ENCODE data around the gene CELF2. TPM values are rescaled to one million over a fixed set of nuclear protein-coding genes. Genes with fewer than 3 reads are reported as not detected.
A peak's percentile ranks its signal among the peaks of the same experiment; 100 is the strongest.

Gene CELF2
- total RNA-seq, 2 experiments from 2014 or later = 197 to 205 TPM

DNA sequence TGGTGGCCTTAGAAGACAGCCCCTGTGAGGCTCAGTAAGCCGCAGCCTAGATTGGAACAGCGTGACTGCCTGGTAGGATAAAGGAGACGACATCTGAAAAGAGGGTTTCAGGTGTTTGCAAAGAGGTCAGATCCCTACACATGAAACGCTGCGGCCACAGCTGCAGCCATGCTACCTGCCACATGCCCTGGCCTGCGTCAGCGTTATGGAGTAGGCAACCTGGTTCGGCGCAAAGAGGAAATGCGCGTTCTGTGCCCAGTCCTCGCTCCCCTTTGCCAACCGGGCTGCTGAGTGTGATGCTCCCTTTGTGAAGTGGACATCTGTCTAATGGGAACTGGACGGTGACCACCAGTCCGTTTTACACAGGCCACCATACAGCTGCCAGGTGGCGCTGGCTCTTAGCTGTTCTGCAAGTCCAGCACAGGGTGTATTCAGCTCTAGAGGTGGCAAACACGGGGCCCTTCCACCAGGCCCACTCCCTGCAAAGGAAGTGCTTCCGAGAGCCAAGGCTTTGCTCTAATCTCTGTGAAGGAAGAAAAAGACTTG is 160.3 kb downstream of the CELF2 start:
- peak; percentile 4 for ATAC-seq (ENCODE audit: poor library complexity)
- Mint-ChIP-seq H3K4me3 (peak overlapping the region; percentile 86), H3K4me1 (ENCODE audit: low read depth) (peaks cover 21% of the 10 kb centered on the region), H3K9me3 (no peaks in the 10 kb centered on the region), H3K36me3 (ENCODE audit: low read depth) (peaks cover 51% of the 10 kb centered on the region), H3K27ac (no peak overlapping the region), H3K27me3 (no peaks in the 10 kb centered on the region)
- CTCF ChIA-PET = interaction anchor here (0.6 to 3.9 kb wide), 9 partner anchors 8 to 78 kb away, joined by 3 to 28 read pairs (median 5); no protein-coding TSS in a partner anchor
- Histone ChIP-seq H3K27ac (ENCODE audit: low read depth in 1 of 2, low read length in 2 of 2) (peak overlapping the region; percentile 75 to 84), H3K4me3 (ENCODE audit: low read length) (peak overlapping the region; percentile 39), H3K36me3 (ENCODE audit: insufficient read depth, low read length) (peaks cover 76% of the 10 kb centered on the region), H3K9me3 (ENCODE audit: control insufficient read depth in 1 of 2, insufficient read depth in 1 of 2, low read length in 2 of 2) (no peaks in the 10 kb centered on the region), H3K4me1 (ENCODE audit: insufficient read depth, low read length) (peaks cover 96% of the 10 kb centered on the region), H3K27me3 (ENCODE audit: control insufficient read depth in 1 of 2, insufficient read depth in 2 of 2, low read length in 2 of 2) (no peaks in the 10 kb centered on the region)
- intact Hi-C loops (cut with DNase I, micrococcal nuclease) = loop anchor here (1.0 to 5.0 kb wide), 8 partner anchors 12 to 79 kb away; no protein-coding TSS in a partner anchor
- peak in 5 of 14 experiments; percentile 21 to 69 (median 55) for DNase-seq
- POLR2A ChIA-PET = interaction anchor here (0.6 to 19.5 kb wide), 13 partner anchors 11 to 90 kb away, joined by 3 to 1077 read pairs (median 4); no protein-coding TSS in a partner anchor
- TF ChIP-seq, protein P1, sequence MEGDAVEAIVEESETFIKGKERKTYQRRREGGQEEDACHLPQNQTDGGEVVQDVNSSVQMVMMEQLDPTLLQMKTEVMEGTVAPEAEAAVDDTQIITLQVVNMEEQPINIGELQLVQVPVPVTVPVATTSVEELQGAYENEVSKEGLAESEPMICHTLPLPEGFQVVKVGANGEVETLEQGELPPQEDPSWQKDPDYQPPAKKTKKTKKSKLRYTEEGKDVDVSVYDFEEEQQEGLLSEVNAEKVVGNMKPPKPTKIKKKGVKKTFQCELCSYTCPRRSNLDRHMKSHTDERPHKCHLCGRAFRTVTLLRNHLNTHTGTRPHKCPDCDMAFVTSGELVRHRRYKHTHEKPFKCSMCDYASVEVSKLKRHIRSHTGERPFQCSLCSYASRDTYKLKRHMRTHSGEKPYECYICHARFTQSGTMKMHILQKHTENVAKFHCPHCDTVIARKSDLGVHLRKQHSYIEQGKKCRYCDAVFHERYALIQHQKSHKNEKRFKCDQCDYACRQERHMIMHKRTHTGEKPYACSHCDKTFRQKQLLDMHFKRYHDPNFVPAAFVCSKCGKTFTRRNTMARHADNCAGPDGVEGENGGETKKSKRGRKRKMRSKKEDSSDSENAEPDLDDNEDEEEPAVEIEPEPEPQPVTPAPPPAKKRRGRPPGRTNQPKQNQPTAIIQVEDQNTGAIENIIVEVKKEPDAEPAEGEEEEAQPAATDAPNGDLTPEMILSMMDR (IDR thresholded peaks at IDR 0.05) = no peak

DNA sequence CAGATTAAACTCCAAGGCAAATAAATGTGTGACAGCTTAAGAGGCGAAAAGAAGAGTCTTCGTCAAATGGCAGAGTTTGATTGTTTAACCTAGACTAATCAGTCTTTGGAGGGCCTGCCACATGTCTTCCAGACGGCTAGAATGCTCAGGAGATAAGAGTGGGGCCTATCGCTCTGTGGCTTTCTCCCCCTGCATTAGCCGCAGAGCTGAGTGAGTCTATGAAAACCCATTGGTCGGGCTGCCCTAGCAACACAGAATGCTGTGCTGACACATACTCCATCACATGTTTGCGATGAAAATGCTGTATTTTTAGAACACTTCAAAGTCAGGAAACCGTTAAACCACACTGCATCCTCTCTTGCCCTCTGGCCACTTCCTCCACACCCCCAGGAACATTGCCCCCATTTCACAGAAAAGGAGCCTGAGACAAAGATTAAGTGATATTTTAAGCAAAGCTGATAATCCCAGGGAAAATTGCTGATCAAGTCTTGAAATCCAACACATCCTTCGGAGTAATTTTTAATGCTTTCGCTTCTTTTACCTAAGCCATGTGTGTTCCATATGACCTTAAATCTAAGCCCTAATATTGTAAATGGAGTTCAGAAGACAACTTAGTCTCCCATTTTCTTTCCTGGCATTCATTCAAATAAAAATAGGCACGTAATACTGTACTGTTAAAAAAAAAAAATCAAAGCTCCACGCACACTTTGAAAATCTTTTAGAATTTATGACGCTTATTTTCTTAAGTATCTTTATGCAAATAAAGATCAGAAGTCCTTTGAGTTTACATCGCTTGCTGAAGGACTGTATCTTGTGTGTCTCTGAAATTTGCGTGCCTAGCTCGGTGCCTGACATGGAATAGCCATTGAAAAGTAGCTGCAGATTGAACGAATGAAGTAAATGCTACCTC is 161.2 kb downstream of the CELF2 start:
- intact Hi-C loops (cut with DNase I, micrococcal nuclease) = loop anchor here (1.0 to 5.0 kb wide), 8 partner anchors 13 to 78 kb away; no protein-coding TSS in a partner anchor
- TF ChIP-seq, protein P1 (IDR thresholded peaks at IDR 0.05) = no peak
- H3K4me3 ChIP-seq (ENCODE audit: low read length) = peak overlapping the region; percentile 39
- H3K27ac ChIP-seq (ENCODE audit: low read depth in 1 of 2, low read length in 2 of 2) = peak overlapping the region; percentile 75 to 84
- no peaks in the 10 kb centered on the region for H3K27me3 Mint-ChIP-seq
- peaks cover 91% of the 10 kb centered on the region for H3K4me1 ChIP-seq (ENCODE audit: insufficient read depth, low read length)
- ATAC-seq (ENCODE audit: poor library complexity) (peak; percentile 72), DNase-seq (peak; percentile 68 to 96 (median 76))
- H3K27me3 ChIP-seq (ENCODE audit: control insufficient read depth in 1 of 2, insufficient read depth in 2 of 2, low read length in 2 of 2) = no peaks in the 10 kb centered on the region
- H3K36me3 Mint-ChIP-seq (ENCODE audit: low read depth) = peaks cover 59% of the 10 kb centered on the region
- no peaks in the 10 kb centered on the region for H3K9me3 ChIP-seq (ENCODE audit: control insufficient read depth in 1 of 2, insufficient read depth in 1 of 2, low read length in 2 of 2)
- peak overlapping the region; percentile 86 for H3K4me3 Mint-ChIP-seq
- H3K27ac Mint-ChIP-seq = no peak overlapping the region
- CTCF ChIA-PET = interaction anchor here (0.6 to 3.9 kb wide), 10 partner anchors 9 to 87 kb away, joined by 3 to 28 read pairs (median 4); no protein-coding TSS in a partner anchor
- peaks cover 71% of the 10 kb centered on the region for H3K36me3 ChIP-seq (ENCODE audit: insufficient read depth, low read length)
- peaks cover 30% of the 10 kb centered on the region for H3K4me1 Mint-ChIP-seq (ENCODE audit: low read depth)
- POLR2A ChIA-PET = interaction anchor here (0.6 to 19.5 kb wide), 18 partner anchors 10 to 89 kb away, joined by 3 to 1077 read pairs (median 4); no protein-coding TSS in a partner anchor
- no peaks in the 10 kb centered on the region for H3K9me3 Mint-ChIP-seq

DNA sequence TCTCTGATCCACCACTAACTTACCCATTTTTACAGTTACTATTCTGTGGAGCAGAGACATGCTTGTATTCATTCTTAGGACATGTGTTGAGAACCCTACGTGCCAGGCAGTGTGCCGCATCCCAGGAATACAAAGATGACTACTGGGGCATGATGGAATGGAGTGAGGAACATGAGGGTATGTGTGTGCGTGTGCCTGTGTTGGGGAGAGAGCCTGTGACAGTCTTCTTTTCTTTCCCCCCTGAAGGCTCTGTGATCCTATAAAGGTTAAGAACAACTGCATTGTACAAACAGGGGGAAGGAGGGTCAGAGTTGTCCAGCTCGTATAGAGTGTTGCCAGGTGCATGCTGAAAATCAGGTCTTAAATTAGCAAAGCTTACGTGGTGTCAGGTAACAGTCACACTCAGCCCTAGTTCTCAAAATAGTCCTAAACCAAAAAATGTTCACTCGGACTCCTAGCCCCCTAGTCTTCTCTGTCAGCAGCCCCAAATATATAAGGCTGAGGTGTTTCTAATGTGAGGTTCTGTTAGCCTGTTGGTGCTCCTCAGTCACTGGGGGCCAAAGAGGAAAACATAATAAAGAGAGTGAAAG is 161.9 kb downstream of the CELF2 start:
- Histone ChIP-seq H3K4me1 (ENCODE audit: insufficient read depth, low read length) (peaks cover 84% of the 10 kb centered on the region), H3K27ac (ENCODE audit: low read depth in 1 of 2, low read length in 2 of 2) (peak overlapping the region; percentile 75 to 84), H3K27me3 (ENCODE audit: control insufficient read depth in 1 of 2, insufficient read depth in 2 of 2, low read length in 2 of 2) (no peaks in the 10 kb centered on the region), H3K4me3 (ENCODE audit: low read length) (peak overlapping the region; percentile 39), H3K36me3 (ENCODE audit: insufficient read depth, low read length) (peaks cover 71% of the 10 kb centered on the region), H3K9me3 (ENCODE audit: control insufficient read depth in 1 of 2, insufficient read depth in 1 of 2, low read length in 2 of 2) (peaks cover 0 to 4% of the 10 kb centered on the region in 2 experiments)
- no peaks in the 10 kb centered on the region for H3K27me3 Mint-ChIP-seq
- DNase-seq (peak in 1 of 14 experiments; percentile 19), ATAC-seq (ENCODE audit: poor library complexity) (no peak)
- H3K9me3 Mint-ChIP-seq = no peaks in the 10 kb centered on the region
- H3K36me3 Mint-ChIP-seq (ENCODE audit: low read depth) = peaks cover 67% of the 10 kb centered on the region
- H3K27ac Mint-ChIP-seq = no peak overlapping the region
- H3K4me3 Mint-ChIP-seq = peak overlapping the region; percentile 86
- TF ChIP-seq, protein P1 (IDR thresholded peaks at IDR 0.05) = no peak
- ChIA-PET POLR2A (interaction anchor here (0.7 to 19.5 kb wide), 16 partner anchors 9 to 88 kb away, joined by 3 to 1077 read pairs (median 4); no protein-coding TSS in a partner anchor), CTCF (interaction anchor here (1.0 to 3.9 kb wide), 8 partner anchors 10 to 91 kb away, joined by 3 to 28 read pairs (median 6); no protein-coding TSS in a partner anchor)
- peaks cover 38% of the 10 kb centered on the region for H3K4me1 Mint-ChIP-seq (ENCODE audit: low read depth)
- intact Hi-C loops (cut with DNase I, micrococcal nuclease) = loop anchor here (2.0 to 5.0 kb wide), 5 partner anchors 27 to 78 kb away; no protein-coding TSS in a partner anchor
